Measurements from ENCODE around the gene TMEM151B. TPM values are rescaled to one million over a fixed set of nuclear protein-coding genes. Genes with fewer than 3 reads are reported as not detected.

The TMEM151B gene
- total RNA-seq, 4 donors from 2014 or later: 0.11 TPM; not detected in 3

DNA sequence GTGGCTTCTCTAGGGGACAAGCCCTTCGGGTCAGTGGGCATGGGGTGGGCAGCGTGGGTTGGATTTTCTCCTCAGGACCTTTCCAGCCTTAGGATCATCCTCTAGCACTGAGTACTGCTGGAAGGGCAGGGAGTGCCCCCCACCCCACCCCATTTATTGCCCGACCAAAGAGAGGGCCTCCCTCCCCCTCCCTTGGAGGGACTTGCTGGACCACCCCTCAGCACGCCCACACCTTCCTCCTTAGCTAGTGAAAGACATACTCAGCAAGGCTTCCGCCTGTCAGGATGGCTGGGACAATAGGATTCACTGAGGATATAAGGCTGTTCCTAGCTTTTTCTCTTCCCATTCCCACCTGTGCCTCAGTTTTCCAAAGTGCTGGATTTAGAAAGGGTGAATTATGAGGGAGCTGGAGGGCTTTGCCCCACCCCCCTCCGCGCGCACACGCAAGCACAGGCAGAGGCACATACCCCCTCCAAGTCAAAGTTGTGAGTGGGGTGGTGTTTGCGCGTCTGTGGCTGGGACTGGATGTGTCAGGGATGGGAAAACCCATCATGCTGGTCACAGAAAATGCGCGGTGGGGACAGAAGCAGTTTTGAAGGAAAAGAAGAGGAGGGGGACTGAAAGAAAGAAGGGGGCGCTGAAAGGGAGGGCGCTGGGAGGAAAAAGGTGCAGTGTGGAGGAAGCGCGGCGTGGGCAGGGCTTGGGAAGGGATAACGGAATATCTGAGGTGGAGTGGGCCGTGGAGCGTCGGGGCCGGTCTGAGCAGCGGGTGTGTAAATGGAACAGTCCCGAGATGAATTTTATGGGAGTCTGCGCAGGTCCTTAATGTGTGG lies 47.5 kb upstream of the TMEM151B start:
- no peak for TF ChIP-seq CTCF (IDR thresholded peaks at IDR 0.05 in 4 of 5, conservative IDR thresholded peaks at IDR 0.05 in 1 of 5)
- TF ChIP-seq POLR2A (IDR thresholded peaks at IDR 0.05): no peak
- no peaks in the 10 kb centered on the region for H3K36me3 ChIP-seq
- intact Hi-C loops (cut with DNase I; ENCODE audit: low total_unique reads): loop anchor here (1.0 to 5.0 kb wide), 2 partner anchors 24 to 450 kb away; partner anchors contain the start of gene VEGFA
- peak overlapping the region; percentile 61 to 85 (median 70) for H3K4me3 ChIP-seq
- H3K9me3 ChIP-seq: no peaks in the 10 kb centered on the region
- peak overlapping the region; percentile 95 to 99 (median 98) for H3K27ac ChIP-seq
- ATAC-seq (peak; percentile 3), DNase-seq (no peak)
- in situ Hi-C loops (cut with MboI; ENCODE audit: low sequenced_read_pairs in 4 of 4): no loop called here
- H3K27me3 ChIP-seq: no peaks in the 10 kb centered on the region
- peaks cover 71 to 89% of the 10 kb centered on the region in 2 donors for H3K4me1 ChIP-seq

- TF ChIP-seq POLR2A (IDR thresholded peaks at IDR 0.05): peak; percentile 80
- peak in 3 of 5 experiments; percentile 17 to 23 (median 22) for TF ChIP-seq CTCF (IDR thresholded peaks at IDR 0.05 in 4 of 5, conservative IDR thresholded peaks at IDR 0.05 in 1 of 5)
- intact Hi-C loops (cut with DNase I; ENCODE audit: low total_unique reads): loop anchor here (1.0 to 5.0 kb wide), 2 partner anchors 23 to 451 kb away; partner anchors contain the start of gene VEGFA
Measured at GRCh38 chr6:44223319-44224028, 46.8 kb upstream of the TMEM151B start, which contains the start of gene SLC29A1. SLC29A1 (plus strand) TSS chr6:44223595; CDS start chr6:44227314, 3,719 bp downstream.

GRCh38 chr6:44224029-44224964 lies 46.0 kb upstream of the TMEM151B start:
- H3K36me3 ChIP-seq: no peaks in the 10 kb centered on the region
- H3K27ac ChIP-seq: peak overlapping the region; percentile 95 to 99 (median 98)
- H3K27me3 ChIP-seq: no peaks in the 10 kb centered on the region
- DNase-seq: no peak
- peak in 1 of 2 donors; percentile 2 for ATAC-seq
- H3K4me1 ChIP-seq: peaks cover 77 to 91% of the 10 kb centered on the region in 2 donors
- in situ Hi-C loops (cut with MboI; ENCODE audit: low sequenced_read_pairs in 4 of 4): no loop called here
- TF ChIP-seq POLR2A (IDR thresholded peaks at IDR 0.05): no peak
- no peak for TF ChIP-seq CTCF (IDR thresholded peaks at IDR 0.05 in 4 of 5, conservative IDR thresholded peaks at IDR 0.05 in 1 of 5)
- intact Hi-C loops (cut with DNase I; ENCODE audit: low total_unique reads): loop anchor here (5.0 kb wide), 1 partner anchor 452 kb away; the partner anchor contains the start of gene VEGFA
- no peaks in the 10 kb centered on the region for H3K9me3 ChIP-seq
- H3K4me3 ChIP-seq: peak overlapping the region; percentile 61 to 85 (median 70)

More at GRCh38 chr6:44223319-44224028, 46.8 kb upstream of the TMEM151B start, which contains the start of gene SLC29A1:
- peak within 1 kb of the TSS; percentile 61 to 85 (median 70) for H3K4me3 ChIP-seq
- peak; percentile 35 to 47 for ATAC-seq
- H3K4me1 ChIP-seq: peaks cover 72 to 89% of the 10 kb centered on the region in 2 donors
- DNase-seq: peak; percentile 74 to 75
- in situ Hi-C loops (cut with MboI; ENCODE audit: low sequenced_read_pairs in 4 of 4): no loop called here
- H3K9me3 ChIP-seq: no peaks in the 10 kb centered on the region
- H3K36me3 ChIP-seq: no peaks in the 10 kb centered on the region
- H3K27me3 ChIP-seq: no peaks in the 10 kb centered on the region
- H3K27ac ChIP-seq: peak within 1 kb of the TSS; percentile 95 to 99 (median 98)

DNA sequence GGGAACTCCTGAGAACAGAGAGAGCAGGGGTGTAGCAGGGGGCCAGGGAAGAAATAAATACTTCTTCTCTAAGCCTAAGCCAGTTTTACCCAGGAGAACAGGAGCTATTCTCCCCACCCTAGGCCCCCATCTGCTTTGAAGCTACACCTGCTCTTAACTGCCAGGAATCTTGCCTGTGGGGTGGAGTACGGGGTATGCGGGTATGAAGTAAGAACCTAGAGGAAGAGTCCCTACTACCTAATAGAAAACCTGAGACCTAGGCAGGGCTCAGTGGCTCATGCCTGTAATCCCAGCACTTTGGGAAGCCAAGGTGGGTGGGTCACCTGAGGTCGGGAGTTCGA lies 45.3 kb upstream of the TMEM151B start:
- Histone ChIP-seq H3K4me3 (no peak overlapping the region), H3K36me3 (no peaks in the 10 kb centered on the region), H3K27ac (peak overlapping the region; percentile 95 to 99 (median 98)), H3K9me3 (no peaks in the 10 kb centered on the region), H3K27me3 (no peaks in the 10 kb centered on the region), H3K4me1 (peaks cover 84 to 90% of the 10 kb centered on the region in 2 donors)
- no peak for ATAC-seq
- TF ChIP-seq POLR2A (IDR thresholded peaks at IDR 0.05) (no peak), CTCF (IDR thresholded peaks at IDR 0.05 in 4 of 5, conservative IDR thresholded peaks at IDR 0.05 in 1 of 5) (no peak)
- intact Hi-C loops (cut with DNase I; ENCODE audit: low total_unique reads) (loop anchor here (5.0 kb wide), 2 partner anchors 233 to 453 kb away; partner anchors contain the start of gene VEGFA), in situ Hi-C loops (cut with MboI; ENCODE audit: low sequenced_read_pairs in 4 of 4) (loop anchor here in 1 of 4 donors (25.0 kb wide), 1 partner anchor 113 kb away; no protein-coding TSS in a partner anchor)
- DNase-seq: no peak
